HUES48 (cell line): Measurements from ENCODE around the gene TMTC3.
"Not testable (repeated sequence)": the region's sequence is repeated elsewhere in the genome, so short reads cannot be mapped to it uniquely, and the experiment has no call there.

Experiments used
- H3K27ac ChIP-seq: one replicate; pipeline ENCODE4 v1.7.0; 2013; ENCODE audit warnings: low read depth, low read length, inconsistent platforms
- H3K27me3 ChIP-seq: 2 replicates; pipeline ENCODE4 v1.6.1; 2013; ENCODE audit warnings: mild to moderate bottlenecking, low read length; ENCODE audit not compliant: control insufficient read depth, insufficient read depth
- H3K36me3 ChIP-seq: 2 replicates; pipeline ENCODE4 v1.6.1; 2013; ENCODE audit warnings: low read length; ENCODE audit not compliant: control insufficient read depth, insufficient read depth
- H3K4me1 ChIP-seq: 2 replicates; pipeline ENCODE4 v1.6.1; 2013; ENCODE audit warnings: mild to moderate bottlenecking, low read length; ENCODE audit not compliant: control insufficient read depth, insufficient read depth
- H3K4me3 ChIP-seq: 2 replicates; pipeline ENCODE4 v1.5.1; 2013; ENCODE audit warnings: mild to moderate bottlenecking, low read depth, low read length
- H3K9ac ChIP-seq: 2 replicates; pipeline ENCODE4 v1.6.1; 2013; ENCODE audit warnings: mild to moderate bottlenecking, low read depth, low read length, moderate library complexity
- H3K9me3 ChIP-seq: 2 replicates; pipeline ENCODE4 v1.6.1; 2013; ENCODE audit warnings: low read length; ENCODE audit not compliant: control insufficient read depth, insufficient read depth

TMTC3 gene

DNA sequence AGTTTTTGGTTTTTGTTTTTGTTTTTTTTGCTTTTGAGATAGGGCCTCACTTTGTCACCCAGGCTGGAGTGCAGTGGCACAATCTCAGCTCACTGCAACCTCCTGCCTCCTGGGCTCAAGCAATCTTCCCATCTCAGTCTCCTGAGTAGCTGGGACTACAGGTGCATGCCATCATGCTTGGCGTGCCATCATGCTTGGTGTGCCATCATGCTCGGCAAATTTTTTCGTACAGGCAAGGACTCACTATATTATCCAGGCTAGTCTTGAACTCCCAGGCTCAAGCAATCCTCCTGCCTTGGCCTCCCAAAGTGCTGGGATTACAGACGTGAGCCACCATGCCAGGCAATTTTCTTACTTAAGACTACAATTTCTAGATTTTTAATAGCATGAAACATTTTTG, 2.4 kb upstream of the TMTC3 start:
- not testable (repeated sequence) for H3K27me3 ChIP-seq, H3K9me3 ChIP-seq, H3K9ac ChIP-seq, H3K4me3 ChIP-seq, H3K36me3 ChIP-seq, H3K27ac ChIP-seq
- H3K4me1 ChIP-seq = peaks cover 17% of the 10 kb centered on the region

DNA sequence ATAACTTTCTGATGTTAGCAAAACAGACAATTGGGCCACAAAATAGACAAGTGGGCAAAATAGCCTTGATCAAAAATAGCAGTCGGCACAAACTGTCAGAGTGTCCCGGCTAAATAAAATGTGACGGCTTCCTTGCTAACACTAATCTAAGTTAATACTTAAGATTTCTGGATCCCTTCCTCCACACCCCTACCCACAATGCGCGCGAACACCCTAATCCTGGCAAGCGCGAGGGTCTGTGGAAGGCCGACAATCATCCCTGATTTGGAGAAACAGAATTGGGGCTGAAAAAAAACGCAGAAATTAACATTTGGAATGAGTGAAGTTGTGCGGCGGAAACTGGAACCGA, 708 bp upstream of the TMTC3 start:
- Histone ChIP-seq H3K9me3 (no peaks in the 10 kb centered on the region), H3K4me1 (peaks cover 34% of the 10 kb centered on the region), H3K27ac (peak overlapping the region; percentile 28), H3K36me3 (peaks cover 2% of the 10 kb centered on the region; the same call in 1 of the 2 replicates), H3K9ac (peak overlapping the region; percentile 7; the same call in 1 of the 2 replicates), H3K4me3 (peak overlapping the region; percentile 89), H3K27me3 (no peaks in the 10 kb centered on the region)

GRCh38 chr12:88142610-88142991, 494 bp downstream of the TMTC3 start:
- H3K27ac ChIP-seq = peak overlapping the region; percentile 83
- no peaks in the 10 kb centered on the region for H3K27me3 ChIP-seq
- H3K36me3 ChIP-seq = peaks cover 2% of the 10 kb centered on the region; the same call in 1 of the 2 replicates
- peak overlapping the region; percentile 62 for H3K9ac ChIP-seq
- H3K4me1 ChIP-seq = peaks cover 42% of the 10 kb centered on the region
- H3K9me3 ChIP-seq = no peaks in the 10 kb centered on the region
- peak overlapping the region; percentile 89 for H3K4me3 ChIP-seq

DNA sequence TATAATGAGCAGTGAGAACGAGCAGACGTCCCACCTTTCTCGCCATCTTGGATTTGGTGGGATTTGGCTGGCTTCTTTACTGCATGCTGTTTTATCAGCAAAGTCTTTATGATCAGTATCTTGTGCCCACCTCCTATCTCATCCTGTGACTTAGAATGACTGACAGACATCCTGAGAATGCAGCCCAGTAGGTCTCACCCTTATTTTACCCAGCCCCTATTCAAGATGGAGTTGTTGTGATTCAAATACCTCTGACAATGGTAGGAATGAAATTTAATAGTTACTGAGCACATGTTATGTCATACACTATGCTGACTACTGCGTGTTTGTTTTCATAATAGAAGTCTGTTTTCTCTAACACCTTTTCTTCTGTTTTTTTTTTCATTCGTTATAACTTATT, 1.9 kb downstream of the TMTC3 start:
- peaks cover 42% of the 10 kb centered on the region for H3K4me1 ChIP-seq
- H3K9me3 ChIP-seq = no peaks in the 10 kb centered on the region
- no peaks in the 10 kb centered on the region for H3K27me3 ChIP-seq
- peak overlapping the region; percentile 89 for H3K4me3 ChIP-seq
- no peak overlapping the region for H3K9ac ChIP-seq
- H3K36me3 ChIP-seq = peaks cover 6% of the 10 kb centered on the region; the same call in 1 of the 2 replicates
- H3K27ac ChIP-seq = peak overlapping the region; percentile 73

- Histone ChIP-seq H3K4me1 (peaks cover 42% of the 10 kb centered on the region), H3K36me3 (peaks cover 14% of the 10 kb centered on the region; the same call in 1 of the 2 replicates), H3K9me3 (no peaks in the 10 kb centered on the region), H3K9ac (peak overlapping the region; percentile 33; the same call in 1 of the 2 replicates), H3K27me3 (no peaks in the 10 kb centered on the region), H3K27ac (peak overlapping the region; percentile 73), H3K4me3 (peak overlapping the region; percentile 89; the same call in 1 of the 2 replicates)
These were observed 2.7 kb downstream of the TMTC3 start for GRCh38 chr12:88144546-88145468.

- Histone ChIP-seq H3K27me3 (no peaks in the 10 kb centered on the region), H3K4me3 (peak overlapping the region; percentile 89; the same call in 1 of the 2 replicates), H3K36me3 (peaks cover 17% of the 10 kb centered on the region; the same call in 1 of the 2 replicates), H3K9ac (peak overlapping the region; percentile 33; the same call in 1 of the 2 replicates), H3K9me3 (no peaks in the 10 kb centered on the region), H3K27ac (peak overlapping the region; percentile 73), H3K4me1 (peaks cover 42% of the 10 kb centered on the region)
These were observed 3.7 kb downstream of the TMTC3 start for GRCh38 chr12:88145567-88146505.

- Histone ChIP-seq H3K36me3 (peaks cover 17% of the 10 kb centered on the region; the same call in 1 of the 2 replicates), H3K4me1 (peaks cover 40% of the 10 kb centered on the region), H3K27ac (no peak overlapping the region), H3K9ac (no peak overlapping the region), H3K4me3 (no peak overlapping the region), H3K27me3 (no peaks in the 10 kb centered on the region), H3K9me3 (no peaks in the 10 kb centered on the region)
These were observed 8.0 kb downstream of the TMTC3 start for GRCh38 chr12:88150063-88150462.

- Histone ChIP-seq H3K9ac (no peak overlapping the region), H3K36me3 (peaks cover 20% of the 10 kb centered on the region), H3K4me1 (peaks cover 34% of the 10 kb centered on the region), H3K9me3 (no peaks in the 10 kb centered on the region), H3K27ac (no peak overlapping the region), H3K4me3 (no peak overlapping the region), H3K27me3 (no peaks in the 10 kb centered on the region)
These were observed 11.9 kb downstream of the TMTC3 start for GRCh38 chr12:88153959-88154358.

DNA sequence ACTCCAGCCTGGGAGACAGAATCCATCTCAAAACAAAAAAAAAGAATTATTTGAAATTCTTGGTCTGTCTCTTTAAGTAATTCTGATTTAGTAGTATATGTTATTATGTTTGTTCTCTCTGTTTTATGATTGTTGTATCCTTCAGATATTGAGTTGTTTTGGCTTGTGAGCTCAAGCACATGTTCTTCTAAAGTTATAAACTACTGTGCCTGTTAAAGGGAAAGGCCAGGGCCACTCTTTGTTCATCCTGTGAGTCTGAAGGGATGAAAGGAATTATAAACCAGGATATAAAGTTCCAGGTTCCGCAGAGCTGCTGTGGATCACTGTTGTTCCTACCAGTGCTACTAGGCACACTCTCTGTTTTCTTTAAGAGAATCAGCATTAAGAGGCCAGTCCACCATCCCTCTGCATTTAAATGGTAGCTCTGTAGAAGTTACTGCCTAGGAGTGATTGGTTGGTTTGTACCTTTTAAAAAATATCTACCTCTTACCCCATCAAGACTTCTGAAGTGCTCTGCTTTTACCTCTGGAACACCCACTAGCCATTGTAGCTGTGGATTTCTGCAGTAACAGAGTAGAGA, 14.1 kb downstream of the TMTC3 start:
- H3K9me3 ChIP-seq = no peaks in the 10 kb centered on the region
- H3K4me3 ChIP-seq = no peak overlapping the region
- H3K36me3 ChIP-seq = peaks cover 26% of the 10 kb centered on the region
- no peak overlapping the region for H3K9ac ChIP-seq
- peaks cover 39% of the 10 kb centered on the region for H3K4me1 ChIP-seq
- no peaks in the 10 kb centered on the region for H3K27me3 ChIP-seq
- H3K27ac ChIP-seq = no peak overlapping the region

DNA sequence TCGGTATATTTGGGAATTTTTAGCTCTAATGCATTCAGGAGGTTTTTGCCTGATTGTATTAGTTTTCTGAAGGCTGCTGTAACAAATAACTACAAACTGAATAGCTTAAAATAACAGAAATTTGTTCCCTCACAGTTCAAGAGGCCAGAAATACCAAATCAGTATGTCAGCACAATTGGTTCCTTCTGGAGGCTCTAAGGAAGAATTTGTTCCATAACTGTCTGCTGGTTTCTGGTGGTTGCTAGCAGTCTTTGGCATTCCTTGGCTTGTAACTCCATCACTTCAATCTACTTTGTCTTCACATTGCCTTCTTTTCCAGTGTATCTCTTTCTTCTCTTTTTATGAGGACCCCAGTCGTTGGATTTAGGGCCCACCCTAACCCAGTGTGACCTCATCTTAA, 21.3 kb downstream of the TMTC3 start:
- Histone ChIP-seq H3K9me3 (no peaks in the 10 kb centered on the region), H3K4me3 (no peak overlapping the region), H3K4me1 (peaks cover 14% of the 10 kb centered on the region), H3K27me3 (no peaks in the 10 kb centered on the region), H3K9ac (no peak overlapping the region), H3K27ac (no peak overlapping the region), H3K36me3 (peaks cover 75% of the 10 kb centered on the region)
